Measurements from ENCODE around the gene HTR1E. TPM values are rescaled to one million over a fixed set of nuclear protein-coding genes. Genes with fewer than 3 reads are reported as not detected.

The HTR1E gene
- total and polyA plus RNA-seq, 10 of the 15 experiments (the other 5 are each of a cell fraction or from before 2014, with no cell fraction given) = not detected

DNA sequence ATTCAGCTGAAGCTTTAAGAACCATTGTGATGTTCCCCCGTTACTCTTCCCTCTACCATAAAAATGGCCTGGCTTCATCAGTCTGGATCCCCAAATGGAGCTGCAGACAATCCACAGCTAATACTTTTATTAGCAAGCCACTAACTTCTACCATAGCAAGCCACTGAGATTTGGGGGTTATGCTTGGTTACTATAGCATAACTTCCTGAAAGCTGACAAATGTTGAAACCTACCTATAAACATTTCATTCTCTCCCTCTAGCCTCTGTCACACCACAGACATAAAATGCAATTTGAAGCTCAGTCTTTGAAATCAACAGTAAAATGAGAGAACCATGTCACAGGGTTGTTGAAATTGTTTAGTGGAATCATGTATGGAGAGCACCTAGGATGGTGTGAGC is 3.0 kb upstream of the HTR1E start:
- ATAC-seq (no peak), DNase-seq (ENCODE audit: low read depth, low spot score) (no peak), FAIRE-seq (no peak)
- H3K4me1 ChIP-seq (ENCODE audit: control insufficient read depth, insufficient read depth, low read length) = no peaks in the 10 kb centered on the region
- no peaks in the 10 kb centered on the region for H4K20me1 ChIP-seq (ENCODE audit: control insufficient read depth, insufficient read depth)
- no peak overlapping the region for H2AFZ ChIP-seq (ENCODE audit: control insufficient read depth, low read depth, low read length)
- H3K27ac ChIP-seq (ENCODE audit: control insufficient read depth, insufficient read depth) = no peak overlapping the region
- TF ChIP-seq, protein P1, sequence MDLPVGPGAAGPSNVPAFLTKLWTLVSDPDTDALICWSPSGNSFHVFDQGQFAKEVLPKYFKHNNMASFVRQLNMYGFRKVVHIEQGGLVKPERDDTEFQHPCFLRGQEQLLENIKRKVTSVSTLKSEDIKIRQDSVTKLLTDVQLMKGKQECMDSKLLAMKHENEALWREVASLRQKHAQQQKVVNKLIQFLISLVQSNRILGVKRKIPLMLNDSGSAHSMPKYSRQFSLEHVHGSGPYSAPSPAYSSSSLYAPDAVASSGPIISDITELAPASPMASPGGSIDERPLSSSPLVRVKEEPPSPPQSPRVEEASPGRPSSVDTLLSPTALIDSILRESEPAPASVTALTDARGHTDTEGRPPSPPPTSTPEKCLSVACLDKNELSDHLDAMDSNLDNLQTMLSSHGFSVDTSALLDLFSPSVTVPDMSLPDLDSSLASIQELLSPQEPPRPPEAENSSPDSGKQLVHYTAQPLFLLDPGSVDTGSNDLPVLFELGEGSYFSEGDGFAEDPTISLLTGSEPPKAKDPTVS (IDR thresholded peaks at IDR 0.05; ENCODE audit: low read depth, low read length) = no peak
- TF ChIP-seq EZH2 (IDR thresholded peaks at IDR 0.05; ENCODE audit: borderline replicate concordance, control insufficient read depth, low read depth, low read length) (no peak), KAT2A (conservative IDR thresholded peaks at IDR 0.05; ENCODE audit: control insufficient read depth, low read depth, low read length) (no peak), MYC (IDR thresholded peaks at IDR 0.05; ENCODE audit: insufficient read depth, insufficient read length, insufficient replicate concordance, low read length, severe bottlenecking) (no peak), SPI1 (IDR thresholded peaks at IDR 0.05; ENCODE audit: borderline replicate concordance, insufficient read depth, low read depth, low read length) (no peak), NFIC (IDR thresholded peaks at IDR 0.05; ENCODE audit: low read depth, low read length) (no peak), EGR1 (IDR thresholded peaks at IDR 0.05; ENCODE audit: borderline replicate concordance in 1 of 2, low read depth in 2 of 2, low read length in 2 of 2) (no peak), EP300 (IDR thresholded peaks at IDR 0.05; ENCODE audit: borderline replicate concordance in 1 of 2, control insufficient read depth in 1 of 2, low read depth in 2 of 2, low read length in 2 of 2) (no peak), MYB (IDR thresholded peaks at IDR 0.05; ENCODE audit: borderline replicate concordance, low read depth, low read length) (no peak), NFYA (IDR thresholded peaks at IDR 0.05; ENCODE audit: borderline replicate concordance, low read depth, low read length) (no peak), EED (IDR thresholded peaks at IDR 0.05; ENCODE audit: low read depth) (no peak), SIX5 (IDR thresholded peaks at IDR 0.05; ENCODE audit: low read depth, low read length, severe bottlenecking) (no peak), CREM (IDR thresholded peaks at IDR 0.05; ENCODE audit: low read depth) (no peak), ZBED1 (IDR thresholded peaks at IDR 0.05; ENCODE audit: borderline replicate concordance) (no peak)
- TF ChIP-seq, protein P2, sequence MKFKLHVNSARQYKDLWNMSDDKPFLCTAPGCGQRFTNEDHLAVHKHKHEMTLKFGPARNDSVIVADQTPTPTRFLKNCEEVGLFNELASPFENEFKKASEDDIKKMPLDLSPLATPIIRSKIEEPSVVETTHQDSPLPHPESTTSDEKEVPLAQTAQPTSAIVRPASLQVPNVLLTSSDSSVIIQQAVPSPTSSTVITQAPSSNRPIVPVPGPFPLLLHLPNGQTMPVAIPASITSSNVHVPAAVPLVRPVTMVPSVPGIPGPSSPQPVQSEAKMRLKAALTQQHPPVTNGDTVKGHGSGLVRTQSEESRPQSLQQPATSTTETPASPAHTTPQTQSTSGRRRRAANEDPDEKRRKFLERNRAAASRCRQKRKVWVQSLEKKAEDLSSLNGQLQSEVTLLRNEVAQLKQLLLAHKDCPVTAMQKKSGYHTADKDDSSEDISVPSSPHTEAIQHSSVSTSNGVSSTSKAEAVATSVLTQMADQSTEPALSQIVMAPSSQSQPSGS (IDR thresholded peaks at IDR 0.05; ENCODE audit: low read length) = no peak
- TF ChIP-seq, protein P3, sequence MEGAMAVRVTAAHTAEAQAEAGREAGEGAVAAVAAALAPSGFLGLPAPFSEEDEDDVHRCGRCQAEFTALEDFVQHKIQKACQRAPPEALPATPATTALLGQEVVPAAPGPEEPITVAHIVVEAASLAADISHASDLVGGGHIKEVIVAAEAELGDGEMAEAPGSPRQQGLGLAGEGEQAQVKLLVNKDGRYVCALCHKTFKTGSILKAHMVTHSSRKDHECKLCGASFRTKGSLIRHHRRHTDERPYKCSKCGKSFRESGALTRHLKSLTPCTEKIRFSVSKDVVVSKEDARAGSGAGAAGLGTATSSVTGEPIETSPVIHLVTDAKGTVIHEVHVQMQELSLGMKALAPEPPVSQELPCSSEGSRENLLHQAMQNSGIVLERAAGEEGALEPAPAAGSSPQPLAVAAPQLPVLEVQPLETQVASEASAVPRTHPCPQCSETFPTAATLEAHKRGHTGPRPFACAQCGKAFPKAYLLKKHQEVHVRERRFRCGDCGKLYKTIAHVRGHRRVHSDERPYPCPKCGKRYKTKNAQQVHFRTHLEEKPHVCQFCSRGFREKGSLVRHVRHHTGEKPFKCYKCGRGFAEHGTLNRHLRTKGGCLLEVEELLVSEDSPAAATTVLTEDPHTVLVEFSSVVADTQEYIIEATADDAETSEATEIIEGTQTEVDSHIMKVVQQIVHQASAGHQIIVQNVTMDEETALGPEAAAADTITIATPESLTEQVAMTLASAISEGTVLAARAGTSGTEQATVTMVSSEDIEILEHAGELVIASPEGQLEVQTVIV (IDR thresholded peaks at IDR 0.05; ENCODE audit: borderline replicate concordance, partially characterized antibody) = no peak
- H3K9ac ChIP-seq (ENCODE audit: control insufficient read depth, insufficient read depth, low read length) = no peak overlapping the region
- SMC1A ChIA-PET (ENCODE audit: uncharacterized antibody, unreplicated experiment) = interaction anchor here (0.7 to 1.6 kb wide), 3 partner anchors 20 to 133 kb away, joined by 3 read pairs; no protein-coding TSS in a partner anchor
- RAD21 ChIA-PET (ENCODE audit: unreplicated experiment) = no interaction called here
- H3K9me3 ChIP-seq (replicated peaks; ENCODE audit: control insufficient read depth, insufficient read depth, low read length) = no peaks in the 10 kb centered on the region
- no peaks in the 10 kb centered on the region for H3K79me2 ChIP-seq (ENCODE audit: control insufficient read depth, insufficient read depth, low read length)
- no peaks in the 10 kb centered on the region for H3K36me3 ChIP-seq (ENCODE audit: control insufficient read depth in 2 of 2, insufficient read depth in 2 of 2, low read length in 1 of 2)
- CTCF ChIA-PET = interaction anchor here (1.2 kb wide), 2 partner anchors 196 to 1014 kb away, joined by 3 read pairs; no protein-coding TSS in a partner anchor
- H3K4me2 ChIP-seq (ENCODE audit: control insufficient read depth, insufficient read depth) = no peak overlapping the region
- intact Hi-C loops (cut with micrococcal nuclease; ENCODE audit: unreplicated experiment) (no loop called here), in situ Hi-C loops (cut with MboI) (no loop called here)
- POLR2A ChIA-PET = no interaction called here
- H3K27me3 ChIP-seq (replicated peaks in 1 of 2; ENCODE audit: control insufficient read depth in 2 of 2, insufficient read depth in 2 of 2, low read length in 1 of 2) = peaks cover 4% of the 10 kb centered on the region in 2 experiments; a peak in 3 of 4 replicates
- 0% methylated on average over 1 of the region's 1 CpG for WGBS (ENCODE audit: insufficient coverage, insufficient replicate concordance, low lambda C conversion rate, missing lambda C conversion rate)
- H3K4me3 ChIP-seq = no peak overlapping the region
- no TSS peak for BruUV-seq (replicated peaks)

Data from GM12878 (cell line).